UCSD-AML1 (cell line): ENCODE results near the gene MARK1.
"Not testable (repeated sequence)": the region's sequence is repeated elsewhere in the genome, so short reads cannot be mapped to it uniquely, and the experiment has no call there.

Experiments used
- DNase-seq: peaks from one replicate; lab custom pipeline; 2025; ENCODE audit not compliant: unreplicated experiment; lab: John Stamatoyannopoulos, UW

The MARK1 gene

DNA sequence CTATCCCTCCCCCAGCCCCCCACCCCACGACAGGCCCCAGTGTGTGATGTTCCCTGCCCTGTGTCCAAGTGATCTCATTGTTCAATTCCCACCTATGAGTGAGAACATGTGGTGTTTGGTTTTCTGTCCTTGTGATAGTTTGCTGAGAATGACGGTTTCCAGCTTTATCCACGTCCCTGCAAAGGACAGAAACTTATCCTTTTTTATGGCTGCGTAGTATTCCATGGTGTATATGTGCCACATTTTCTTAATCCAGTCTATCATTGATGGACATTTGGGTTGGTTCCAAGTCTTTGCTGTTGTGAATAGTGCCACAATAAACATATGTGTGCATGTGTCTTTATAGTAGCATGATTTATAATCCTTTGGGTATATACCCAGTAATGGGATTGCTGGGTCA lies 77.7 kb downstream of the MARK1 start:
- not testable (repeated sequence) for DNase-seq

DNA sequence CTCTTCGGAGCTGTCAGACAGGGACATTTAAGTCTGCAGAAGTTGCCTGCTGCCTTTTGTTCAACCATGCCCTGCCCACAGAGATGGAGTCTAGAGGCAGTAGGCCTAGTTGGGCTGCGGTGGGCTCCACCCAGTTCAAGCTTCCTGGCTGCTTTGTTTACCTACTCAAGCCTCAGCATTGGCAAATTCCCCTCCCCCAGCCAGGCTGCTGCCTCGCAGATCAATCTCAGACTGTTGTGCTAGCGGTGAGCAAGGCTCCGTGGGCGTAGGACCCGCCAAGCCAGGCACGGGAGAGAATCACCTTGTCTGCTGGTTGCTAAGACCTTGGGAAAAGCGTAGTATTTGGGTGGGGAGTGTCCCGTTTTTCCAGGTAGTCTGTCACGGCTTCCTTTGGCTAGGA lies 83.2 kb downstream of the MARK1 start:
- DNase-seq: not testable (repeated sequence)

DNA sequence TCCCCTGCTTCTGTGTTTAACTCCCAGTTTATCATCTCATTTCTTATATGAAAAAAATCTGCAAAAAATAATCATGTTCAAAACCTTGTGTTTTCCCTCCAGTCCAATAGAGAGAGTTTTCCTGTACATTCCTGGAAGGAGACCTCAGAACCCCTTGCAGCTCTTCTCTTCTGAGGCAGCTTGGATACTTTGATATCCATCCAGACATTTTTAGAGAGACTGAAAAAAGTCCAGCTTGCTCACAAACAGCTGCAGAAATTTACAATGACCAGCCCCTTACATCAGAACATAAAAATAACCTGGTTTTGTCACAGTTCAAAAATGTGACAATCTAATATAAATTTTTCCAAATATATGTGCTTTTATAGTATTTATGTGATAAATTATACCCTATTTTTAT lies 88.9 kb downstream of the MARK1 start:
- DNase-seq: no peak

- no peak for DNase-seq
Observed at GRCh38 chr1:220628431-220628830, 100.5 kb downstream of the MARK1 start.

DNA sequence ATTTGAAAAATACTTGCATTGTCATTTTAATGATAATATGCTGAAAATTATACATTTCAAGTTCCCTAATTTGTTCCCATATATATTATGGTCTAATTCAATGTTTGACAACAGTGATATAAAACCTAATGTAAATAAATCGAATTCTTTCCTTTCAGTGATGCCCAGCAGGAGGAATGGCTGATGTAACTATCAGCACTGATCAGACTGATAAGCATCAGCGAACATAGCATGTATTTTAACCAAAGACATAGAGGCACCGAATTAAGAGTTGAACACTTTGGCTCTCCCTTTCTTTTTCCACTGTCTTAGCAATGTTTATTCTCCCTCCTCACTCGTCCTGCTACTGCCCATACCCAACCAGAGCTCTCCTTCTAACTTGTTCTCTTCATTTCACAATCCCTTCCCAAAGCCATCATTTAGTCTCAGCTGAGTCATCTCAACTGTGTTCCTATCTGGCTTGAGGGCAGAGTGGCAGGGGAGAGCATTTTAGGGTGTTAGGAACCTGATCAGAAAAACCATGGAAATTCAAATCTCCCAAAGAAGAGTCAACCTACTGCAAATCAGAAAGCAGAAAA lies 103.4 kb downstream of the MARK1 start:
- no peak for DNase-seq

GRCh38 chr1:220637759-220638158 lies 109.8 kb downstream of the MARK1 start:
- no peak for DNase-seq

- no peak for DNase-seq
Observed at GRCh38 chr1:220642285-220642684, 114.3 kb downstream of the MARK1 start.

- no peak for DNase-seq
Observed at GRCh38 chr1:220652995-220653394, 125.1 kb downstream of the MARK1 start.

DNA sequence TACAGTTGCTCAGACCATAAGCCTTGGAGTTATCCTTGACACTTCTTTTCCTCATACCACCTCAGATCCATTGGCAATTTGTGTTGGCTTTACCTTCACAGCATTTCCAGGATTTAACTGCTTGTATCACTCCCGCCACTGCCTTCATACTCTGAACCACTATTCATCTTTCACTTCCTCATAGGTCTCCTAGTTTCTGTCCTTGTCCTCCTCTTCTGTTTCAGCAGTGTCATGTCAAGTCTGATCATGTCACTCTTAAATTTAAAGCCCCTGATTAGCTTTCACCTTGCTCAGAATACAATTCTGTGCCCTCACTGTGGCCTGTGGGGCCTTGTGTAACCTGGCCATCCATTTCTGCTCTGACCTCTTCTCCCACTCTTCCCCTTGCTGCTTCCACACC lies 127.6 kb downstream of the MARK1 start:
- DNase-seq: no peak

DNA sequence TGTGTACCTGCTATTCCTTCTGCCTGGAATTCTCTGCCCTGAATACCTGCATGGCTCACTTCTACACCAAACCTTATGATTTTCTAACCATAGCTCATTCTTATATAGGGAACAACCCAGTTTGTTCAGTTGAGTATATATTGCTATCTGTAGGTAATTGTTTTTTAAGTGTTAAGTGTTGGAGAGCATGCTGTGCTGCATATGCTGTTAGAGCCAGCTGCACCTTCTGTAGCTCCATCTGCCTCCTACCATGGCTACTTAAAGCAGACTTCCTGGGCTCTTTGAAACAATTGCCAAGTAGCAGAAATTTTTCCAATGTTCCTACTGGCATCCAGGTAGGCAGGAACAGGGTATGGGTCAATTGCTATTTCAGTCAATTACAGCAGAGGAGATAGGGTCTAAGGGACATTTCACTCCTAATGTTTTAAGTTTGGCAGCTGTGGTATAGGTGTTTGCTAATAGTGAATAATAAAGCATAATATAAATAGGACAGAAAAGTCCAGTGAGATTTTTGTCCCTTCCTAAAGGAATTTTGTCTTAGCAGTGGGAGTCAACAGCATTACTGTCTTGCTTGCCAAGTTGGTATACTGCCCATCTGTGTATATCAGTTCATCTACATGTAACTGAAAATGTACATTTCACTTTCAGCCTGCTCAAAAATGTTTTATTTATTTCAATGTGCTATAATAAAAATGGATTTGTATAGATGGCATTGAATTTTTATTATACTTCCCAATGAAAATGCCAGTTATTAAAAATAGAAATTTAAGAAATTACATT lies 128.2 kb downstream of the MARK1 start:
- DNase-seq: no peak

- DNase-seq: no peak
Observed at GRCh38 chr1:220666349-220666748, 138.4 kb downstream of the MARK1 start.

- DNase-seq: no peak
Observed at GRCh38 chr1:220669005-220669404, 141.1 kb downstream of the MARK1 start.

DNA sequence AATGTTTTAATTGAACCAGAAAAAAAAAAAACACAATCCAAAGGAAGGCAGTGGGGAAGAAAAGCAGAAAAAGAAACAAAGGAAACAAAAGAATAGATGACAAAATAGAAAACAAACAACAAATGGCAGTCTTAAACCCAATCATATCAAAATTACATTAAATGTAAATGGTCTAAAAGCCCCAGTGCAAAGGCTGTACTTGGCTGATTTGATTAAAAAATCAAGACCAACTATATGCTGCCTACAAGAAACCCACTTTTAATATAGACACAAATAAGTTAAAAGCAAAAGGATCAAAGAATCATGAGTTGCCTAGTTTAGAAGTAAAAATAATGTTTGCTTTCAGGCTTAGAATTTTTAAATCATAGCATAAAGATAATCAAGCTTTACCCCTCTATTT lies 142.4 kb downstream of the MARK1 start:
- DNase-seq: no peak

DNA sequence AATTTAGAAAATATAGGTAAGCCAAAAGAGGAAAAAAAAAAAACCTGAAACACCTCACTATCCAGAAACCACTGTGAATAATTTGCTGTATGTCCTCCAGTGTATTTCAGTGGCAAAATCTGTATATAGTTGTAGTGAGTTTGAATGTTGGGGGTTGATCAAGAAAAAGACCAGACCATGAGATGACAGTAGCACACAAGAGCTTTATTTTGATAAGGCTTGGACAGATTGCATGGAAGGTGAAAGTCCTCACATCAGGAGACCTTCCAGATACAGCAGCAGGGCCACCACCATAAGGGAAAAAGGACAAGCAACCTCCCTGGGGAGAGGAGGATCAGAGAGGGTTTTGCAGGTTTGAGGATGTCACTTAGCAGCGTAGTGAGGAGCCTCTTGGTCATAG lies 146.0 kb downstream of the MARK1 start:
- no peak for DNase-seq

- DNase-seq: no peak
Observed at GRCh38 chr1:220677251-220677650, 149.3 kb downstream of the MARK1 start.

GRCh38 chr1:220680085-220680687 lies 152.2 kb downstream of the MARK1 start:
- no peak for DNase-seq

DNA sequence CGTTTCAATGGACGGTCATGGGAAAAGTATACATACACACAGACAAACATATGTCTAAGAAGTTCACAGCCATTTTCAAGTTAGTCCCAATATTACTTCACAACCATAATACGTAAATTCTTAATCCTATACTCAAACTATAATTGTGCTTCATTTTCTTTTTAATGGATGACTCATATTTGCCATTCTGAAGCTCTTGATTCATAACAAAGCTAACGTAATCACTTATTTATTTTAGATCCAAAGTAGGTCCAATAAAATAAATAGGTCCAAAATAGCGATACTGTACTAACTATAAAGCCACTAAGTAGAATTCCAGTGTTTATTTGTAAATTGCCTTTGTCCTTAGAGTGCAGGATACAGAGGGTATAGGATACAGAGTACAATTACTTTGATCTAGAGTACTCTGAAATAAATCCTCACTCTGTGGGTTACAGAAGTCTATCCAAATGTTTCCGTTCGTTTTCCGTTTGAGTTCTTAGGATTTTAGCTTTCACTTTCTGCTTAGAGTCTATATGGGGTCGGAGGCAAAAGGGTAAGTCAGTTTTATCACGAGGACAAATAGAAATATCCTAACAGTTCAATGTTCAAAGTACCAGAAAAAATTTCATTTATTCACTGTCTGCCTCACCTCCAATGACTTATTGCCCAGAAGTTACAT lies 153.4 kb downstream of the MARK1 start:
- no peak for DNase-seq

- DNase-seq: no peak
Observed at GRCh38 chr1:220682901-220683576, 155.1 kb downstream of the MARK1 start.

GRCh38 chr1:220683716-220684115 lies 155.8 kb downstream of the MARK1 start:
- not testable (repeated sequence) for DNase-seq

GRCh38 chr1:220684890-220685289 lies 157.0 kb downstream of the MARK1 start:
- no peak for DNase-seq

DNA sequence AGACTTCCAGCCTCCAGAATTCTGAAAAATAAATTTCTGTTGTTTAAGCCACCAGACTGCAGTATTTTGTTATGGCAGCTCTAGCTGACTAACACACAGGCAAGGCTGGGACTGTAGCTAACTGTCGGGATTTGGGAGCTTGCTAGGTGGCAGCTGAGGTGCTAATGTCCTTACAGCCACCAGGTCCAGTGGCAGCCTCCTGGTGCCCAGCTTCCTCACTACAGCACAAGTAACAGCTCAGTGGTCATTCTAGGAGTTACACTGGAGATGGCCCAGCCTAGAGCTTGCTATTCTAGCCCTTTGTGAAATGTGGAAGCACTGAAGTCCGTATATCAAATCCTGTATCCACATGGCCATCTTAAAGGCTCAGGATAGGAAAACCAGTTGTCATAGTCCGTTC lies 157.9 kb downstream of the MARK1 start:
- DNase-seq: no peak
